ENCODE data around the gene NRIP1. TPM values are rescaled to one million over a fixed set of nuclear protein-coding genes. Genes with fewer than 3 reads are reported as not detected.
"Not testable (repeated sequence)": the region's sequence is repeated elsewhere in the genome, so short reads cannot be mapped to it uniquely, and the experiment has no call there.

The NRIP1 gene
- total RNA-seq, 2 experiments from 2014 or later: 12.4 to 12.8 TPM

DNA sequence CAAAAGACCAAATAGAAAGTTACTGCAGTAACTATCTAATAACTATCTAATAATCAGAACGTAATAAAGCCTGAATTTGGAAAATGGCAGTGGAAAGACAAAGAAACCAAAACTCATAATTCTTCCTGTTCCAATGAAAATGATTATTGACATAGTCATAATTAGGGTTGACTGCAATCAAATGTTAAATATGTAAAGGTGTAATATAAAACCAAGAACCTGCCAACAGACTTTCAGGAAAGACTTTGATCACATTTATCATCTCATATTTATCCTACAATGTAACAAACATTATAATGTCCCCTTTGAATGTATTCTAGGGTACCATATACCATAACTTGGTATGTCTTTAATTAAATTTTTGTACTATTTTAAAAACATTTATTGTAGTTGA lies 26.9 kb downstream of the NRIP1 start:
- Mint-ChIP-seq H3K4me1 (ENCODE audit: low read depth) (peaks cover 40% of the 10 kb centered on the region), H3K9me3 (peaks cover 4% of the 10 kb centered on the region), H3K27ac (no peak overlapping the region), H3K4me3 (no peak overlapping the region), H3K36me3 (ENCODE audit: low read depth) (peaks cover 35% of the 10 kb centered on the region), H3K27me3 (no peaks in the 10 kb centered on the region)
- CTCF ChIA-PET: no interaction called here
- TF ChIP-seq, protein P1, sequence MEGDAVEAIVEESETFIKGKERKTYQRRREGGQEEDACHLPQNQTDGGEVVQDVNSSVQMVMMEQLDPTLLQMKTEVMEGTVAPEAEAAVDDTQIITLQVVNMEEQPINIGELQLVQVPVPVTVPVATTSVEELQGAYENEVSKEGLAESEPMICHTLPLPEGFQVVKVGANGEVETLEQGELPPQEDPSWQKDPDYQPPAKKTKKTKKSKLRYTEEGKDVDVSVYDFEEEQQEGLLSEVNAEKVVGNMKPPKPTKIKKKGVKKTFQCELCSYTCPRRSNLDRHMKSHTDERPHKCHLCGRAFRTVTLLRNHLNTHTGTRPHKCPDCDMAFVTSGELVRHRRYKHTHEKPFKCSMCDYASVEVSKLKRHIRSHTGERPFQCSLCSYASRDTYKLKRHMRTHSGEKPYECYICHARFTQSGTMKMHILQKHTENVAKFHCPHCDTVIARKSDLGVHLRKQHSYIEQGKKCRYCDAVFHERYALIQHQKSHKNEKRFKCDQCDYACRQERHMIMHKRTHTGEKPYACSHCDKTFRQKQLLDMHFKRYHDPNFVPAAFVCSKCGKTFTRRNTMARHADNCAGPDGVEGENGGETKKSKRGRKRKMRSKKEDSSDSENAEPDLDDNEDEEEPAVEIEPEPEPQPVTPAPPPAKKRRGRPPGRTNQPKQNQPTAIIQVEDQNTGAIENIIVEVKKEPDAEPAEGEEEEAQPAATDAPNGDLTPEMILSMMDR (IDR thresholded peaks at IDR 0.05): peak; percentile 4
- ATAC-seq (no peak), DNase-seq (no peak)
- intact Hi-C loops (cut with micrococcal nuclease): no loop called here
- POLR2A ChIA-PET: no interaction called here

DNA sequence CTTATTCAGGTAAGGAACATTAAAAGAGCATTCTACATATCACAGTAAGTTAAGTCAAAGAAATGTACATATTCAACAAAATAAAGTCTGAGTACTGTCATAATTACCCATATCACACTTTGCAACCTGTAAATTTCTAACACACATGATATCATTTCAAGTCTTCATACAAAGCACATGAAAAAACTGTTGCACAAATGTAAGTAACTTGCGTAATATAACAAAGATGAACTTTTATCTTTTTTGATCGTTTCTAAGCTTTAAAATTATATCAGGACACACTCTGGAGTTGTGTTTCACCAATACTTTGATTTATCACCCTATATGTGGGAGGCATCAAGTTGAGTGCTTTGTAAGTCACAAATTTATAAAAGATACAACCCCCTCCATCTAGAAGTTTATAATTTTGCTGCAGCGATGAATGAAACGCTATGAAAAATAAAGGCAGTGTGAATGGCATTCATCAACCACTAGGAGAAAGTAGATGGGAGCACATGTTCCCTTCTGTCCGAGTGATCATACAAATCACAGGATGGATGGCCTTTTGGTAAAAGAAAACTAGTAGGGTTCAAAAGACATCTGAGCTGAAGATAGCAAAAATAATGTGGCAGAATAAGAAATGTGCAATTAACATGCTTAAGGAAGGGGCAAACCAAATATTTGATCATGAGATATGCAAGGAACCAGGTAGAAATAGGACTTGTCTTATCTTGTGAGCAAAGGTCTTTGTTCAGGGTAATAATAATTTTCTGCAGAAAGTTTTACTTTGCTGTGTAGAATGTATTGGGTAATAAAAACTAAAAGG lies 27.5 kb downstream of the NRIP1 start:
- ChIA-PET POLR2A (no interaction called here), CTCF (interaction anchor here (0.9 kb wide), 1 partner anchor 15 kb away, joined by 3 read pairs; no protein-coding TSS in a partner anchor)
- DNase-seq: no peak
- intact Hi-C loops (cut with micrococcal nuclease): no loop called here
- Mint-ChIP-seq H3K36me3 (ENCODE audit: low read depth) (peaks cover 29% of the 10 kb centered on the region), H3K4me1 (ENCODE audit: low read depth) (peaks cover 40% of the 10 kb centered on the region), H3K4me3 (no peak overlapping the region), H3K9me3 (no peaks in the 10 kb centered on the region), H3K27ac (no peak overlapping the region), H3K27me3 (no peaks in the 10 kb centered on the region)
- TF ChIP-seq, protein P1 (IDR thresholded peaks at IDR 0.05): no peak
- ATAC-seq: no peak

DNA sequence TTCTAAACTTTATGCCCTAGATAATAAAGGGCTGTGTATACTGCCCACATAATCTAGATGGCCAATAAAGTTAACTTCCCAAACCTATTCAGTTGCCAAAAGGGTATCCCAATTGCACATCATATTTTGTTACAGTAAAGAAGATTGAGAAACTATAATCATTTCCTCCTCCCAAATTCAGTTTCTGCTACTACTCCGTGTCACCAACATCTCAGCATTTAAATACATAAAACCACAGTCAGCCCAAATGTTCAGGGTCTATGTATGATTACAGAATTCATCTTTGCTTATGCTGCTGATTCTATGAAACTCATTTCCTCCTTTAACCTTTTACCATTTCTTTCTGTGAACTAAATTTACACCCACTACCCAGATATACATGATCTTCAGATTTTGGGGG lies 28.6 kb downstream of the NRIP1 start:
- no peak overlapping the region for H3K4me3 Mint-ChIP-seq
- ATAC-seq (peak; percentile 38), DNase-seq (no peak)
- TF ChIP-seq, protein P1 (IDR thresholded peaks at IDR 0.05): no peak
- H3K9me3 Mint-ChIP-seq: no peaks in the 10 kb centered on the region
- ChIA-PET CTCF (interaction anchor here (0.9 kb wide), 1 partner anchor 16 kb away, joined by 3 read pairs; no protein-coding TSS in a partner anchor), POLR2A (no interaction called here)
- peaks cover 45% of the 10 kb centered on the region for H3K4me1 Mint-ChIP-seq (ENCODE audit: low read depth)
- peak overlapping the region; percentile 42 for H3K27ac Mint-ChIP-seq
- peaks cover 27% of the 10 kb centered on the region for H3K36me3 Mint-ChIP-seq (ENCODE audit: low read depth)
- no peaks in the 10 kb centered on the region for H3K27me3 Mint-ChIP-seq
- intact Hi-C loops (cut with micrococcal nuclease): no loop called here

DNA sequence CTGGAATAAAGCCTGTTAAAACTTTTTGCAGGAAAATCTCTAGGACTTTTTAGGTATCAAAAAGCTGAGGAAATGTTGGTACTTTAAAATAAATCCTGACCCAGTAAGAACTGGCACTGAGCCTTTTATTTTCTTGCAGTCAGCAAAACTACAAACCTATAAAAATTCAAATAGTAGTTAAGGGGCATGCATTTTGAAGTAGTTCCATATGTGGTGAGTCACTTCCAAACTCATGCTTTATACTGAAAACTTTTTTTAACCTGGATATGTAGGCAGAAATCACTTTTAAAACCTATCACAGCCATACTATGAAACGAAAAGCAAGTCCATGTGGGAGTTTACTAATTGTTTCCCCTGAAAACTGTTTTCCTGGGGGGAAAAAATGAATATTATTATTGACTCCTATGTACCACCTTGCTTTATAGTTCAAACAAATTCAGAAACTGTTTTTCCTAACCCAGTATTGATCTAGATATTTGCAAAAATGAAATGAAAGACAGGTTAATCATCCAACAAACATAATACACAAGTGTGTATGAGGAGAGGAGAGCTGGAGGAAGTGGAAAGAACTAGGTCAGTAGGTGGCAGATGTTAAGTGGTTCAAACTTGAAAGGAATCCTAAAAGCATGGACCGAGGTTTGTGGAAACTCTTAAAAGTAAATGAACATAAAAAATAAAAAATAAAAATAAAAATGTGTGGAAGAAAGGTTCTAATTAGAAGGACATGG lies 30.5 kb downstream of the NRIP1 start:
- CTCF ChIA-PET: no interaction called here
- peaks cover 38% of the 10 kb centered on the region for H3K4me1 Mint-ChIP-seq (ENCODE audit: low read depth)
- no peaks in the 10 kb centered on the region for H3K9me3 Mint-ChIP-seq
- peak overlapping the region; percentile 34 for H3K4me3 Mint-ChIP-seq
- H3K36me3 Mint-ChIP-seq (ENCODE audit: low read depth): peaks cover 23% of the 10 kb centered on the region
- intact Hi-C loops (cut with micrococcal nuclease): no loop called here
- ATAC-seq (peak; percentile 67), DNase-seq (no peak)
- peak overlapping the region; percentile 88 for H3K27ac Mint-ChIP-seq
- H3K27me3 Mint-ChIP-seq: no peaks in the 10 kb centered on the region
- POLR2A ChIA-PET: no interaction called here
- TF ChIP-seq, protein P1 (IDR thresholded peaks at IDR 0.05): no peak

DNA sequence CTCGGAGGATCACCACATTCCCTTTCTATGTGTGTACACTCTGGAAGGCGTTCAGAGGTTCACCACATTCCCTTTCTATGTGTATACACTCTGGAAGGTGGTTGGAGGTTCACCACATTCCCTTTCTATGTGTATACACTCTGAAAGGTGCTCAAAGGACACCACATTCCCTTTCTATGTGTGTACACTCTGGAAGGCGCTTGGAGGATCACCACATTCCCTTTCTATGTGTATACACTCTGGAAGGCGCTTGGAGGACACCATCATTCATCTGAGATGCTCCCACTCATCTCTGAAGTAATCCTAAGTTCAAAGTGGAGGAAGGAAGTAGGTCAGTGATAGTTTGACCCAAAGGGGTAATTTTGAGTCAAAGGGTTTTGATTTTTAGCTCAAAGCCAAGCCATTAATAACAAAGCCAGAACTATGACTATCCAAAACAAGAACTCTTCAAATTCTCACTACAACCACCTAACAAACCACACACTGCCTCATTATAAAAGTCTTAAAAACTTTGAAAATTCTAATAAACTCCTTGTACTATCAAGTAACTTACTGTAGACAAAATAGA lies 32.9 kb downstream of the NRIP1 start:
- peaks cover 45% of the 10 kb centered on the region for H3K4me1 Mint-ChIP-seq (ENCODE audit: low read depth)
- TF ChIP-seq, protein P1 (IDR thresholded peaks at IDR 0.05): no peak
- peak; percentile 25 for ATAC-seq
- H3K4me3 Mint-ChIP-seq: no peak overlapping the region
- ChIA-PET POLR2A (no interaction called here), CTCF (no interaction called here)
- H3K36me3 Mint-ChIP-seq (ENCODE audit: low read depth): peaks cover 10% of the 10 kb centered on the region
- no peaks in the 10 kb centered on the region for H3K27me3 Mint-ChIP-seq
- no peak overlapping the region for H3K27ac Mint-ChIP-seq
- intact Hi-C loops (cut with micrococcal nuclease): no loop called here
- H3K9me3 Mint-ChIP-seq: no peaks in the 10 kb centered on the region
- no peak for DNase-seq

DNA sequence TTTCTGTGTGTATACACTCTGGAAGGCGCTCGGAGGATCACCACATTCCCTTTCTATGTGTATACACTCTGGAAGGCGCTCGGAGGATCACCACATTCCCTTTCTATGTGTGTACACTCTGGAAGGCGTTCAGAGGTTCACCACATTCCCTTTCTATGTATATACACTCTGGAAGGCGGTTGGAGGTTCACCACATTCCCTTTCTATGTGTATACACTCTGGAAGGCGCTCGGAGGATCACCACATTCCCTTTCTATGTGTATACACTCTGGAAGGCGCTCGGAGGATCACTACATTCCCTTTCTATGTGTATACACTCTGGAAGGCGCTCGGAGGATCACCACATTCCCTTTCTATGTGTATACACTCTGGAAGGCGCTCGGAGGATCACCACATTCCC lies 33.4 kb downstream of the NRIP1 start:
- H3K27ac Mint-ChIP-seq; CTCF ChIA-PET; H3K27me3 Mint-ChIP-seq; POLR2A ChIA-PET; H3K9me3 Mint-ChIP-seq; DNase-seq; H3K4me3 Mint-ChIP-seq; ATAC-seq; intact Hi-C loops (cut with micrococcal nuclease); H3K36me3 Mint-ChIP-seq (ENCODE audit: low read depth): not testable (repeated sequence)
- H3K4me1 Mint-ChIP-seq (ENCODE audit: low read depth): peaks cover 44% of the 10 kb centered on the region

DNA sequence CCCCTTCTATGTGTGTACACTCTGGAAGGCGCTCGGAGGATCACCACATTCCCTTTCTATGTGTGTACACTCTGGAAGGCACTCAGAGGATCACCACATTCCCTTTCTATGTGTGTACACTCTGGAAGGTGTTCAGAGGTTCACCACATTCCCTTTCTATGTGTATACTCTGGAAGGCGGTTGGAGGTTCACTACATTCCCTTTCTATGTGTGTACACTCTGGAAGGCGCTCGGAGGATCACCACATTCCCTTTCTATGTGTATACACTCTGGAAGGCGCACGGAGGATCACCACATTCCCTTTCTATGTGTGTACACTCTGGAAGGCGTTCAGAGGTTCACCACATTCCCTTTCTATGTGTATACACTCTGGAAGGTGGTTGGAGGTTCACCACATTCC lies 33.9 kb downstream of the NRIP1 start:
- POLR2A ChIA-PET; CTCF ChIA-PET; H3K4me3 Mint-ChIP-seq; H3K9me3 Mint-ChIP-seq; ATAC-seq; H3K36me3 Mint-ChIP-seq (ENCODE audit: low read depth); DNase-seq; H3K27me3 Mint-ChIP-seq; intact Hi-C loops (cut with micrococcal nuclease); H3K27ac Mint-ChIP-seq: not testable (repeated sequence)
- H3K4me1 Mint-ChIP-seq (ENCODE audit: low read depth): peaks cover 39% of the 10 kb centered on the region

All from activated CD8-positive, alpha-beta T cell treated with anti-CD3 and anti-CD28 coated beads for 36 hours (primary cell).